Central memory CD8-positive, alpha-beta T cell (primary cell): ENCODE data around the gene KIF17.
A peak's percentile ranks its signal among the peaks of the same experiment; 100 is the strongest.

Source experiments
- ATAC-seq: fragments of 150-1000 bp; cut with Tn5 transposase; replicated peaks from 2 replicates; pipeline ENCODE4 v1.10.0; 2022; ENCODE audit warnings: mild to moderate bottlenecking, moderate FRiP score, moderate number of reproducible peaks; ENCODE audit not compliant: poor library complexity, severe bottlenecking; ENCODE audit errors: extremely low read depth
- DNase-seq, 2 donors: peaks; one replicate each; pipeline ENCODE4 v3.0.0; 2021; ENCODE audit warnings: low spot score in 2 of 2
- H3K27ac Mint-ChIP-seq: one replicate; pipeline ENCODE4 v1.8.0; 2022; ENCODE audit warnings: low read depth, mild to moderate bottlenecking, moderate library complexity, mixed read lengths
- H3K27me3 Mint-ChIP-seq: one replicate; pipeline ENCODE4 v1.8.0; 2022; ENCODE audit warnings: mixed read lengths
- H3K36me3 Mint-ChIP-seq: one replicate; pipeline ENCODE4 v1.8.0; 2022; ENCODE audit warnings: mild to moderate bottlenecking, moderate library complexity, mixed read lengths; ENCODE audit not compliant: insufficient read depth
- H3K4me1 Mint-ChIP-seq: one replicate; pipeline ENCODE4 v1.8.0; 2022; ENCODE audit warnings: mixed read lengths
- H3K4me3 Mint-ChIP-seq: one replicate; pipeline ENCODE4 v1.8.0; 2022; ENCODE audit warnings: mild to moderate bottlenecking, moderate library complexity, mixed read lengths
- H3K9me3 Mint-ChIP-seq: one replicate; pipeline ENCODE4 v1.8.0; 2022; ENCODE audit warnings: mixed read lengths

KIF17 gene

DNA sequence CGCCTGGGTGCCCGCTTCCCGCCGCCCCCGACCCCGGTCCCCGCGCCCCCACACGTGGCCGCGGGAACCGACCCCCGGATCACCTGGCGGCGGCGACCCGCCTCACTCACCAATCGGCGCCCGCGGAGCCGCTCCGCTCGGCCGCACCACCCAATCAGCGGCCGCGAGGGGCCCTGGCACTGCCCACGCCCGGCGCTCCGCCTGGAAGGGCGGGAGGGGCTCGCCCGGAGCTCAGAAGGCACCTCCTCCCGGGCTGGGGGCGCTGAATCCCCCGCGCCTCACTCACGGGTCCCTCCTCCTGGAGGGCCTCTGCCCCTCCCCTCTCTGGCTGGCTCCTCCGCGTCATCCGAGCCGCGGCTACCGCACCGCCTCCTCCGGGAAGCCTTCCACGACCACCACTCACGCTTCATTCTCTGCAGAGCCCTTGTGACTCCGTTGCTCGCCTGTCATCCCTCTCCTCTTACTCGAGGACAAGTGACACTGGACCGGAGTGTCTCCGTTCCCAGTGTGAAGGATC, 14.3 kb upstream of the KIF17 start:
- DNase-seq: no peak

DNA sequence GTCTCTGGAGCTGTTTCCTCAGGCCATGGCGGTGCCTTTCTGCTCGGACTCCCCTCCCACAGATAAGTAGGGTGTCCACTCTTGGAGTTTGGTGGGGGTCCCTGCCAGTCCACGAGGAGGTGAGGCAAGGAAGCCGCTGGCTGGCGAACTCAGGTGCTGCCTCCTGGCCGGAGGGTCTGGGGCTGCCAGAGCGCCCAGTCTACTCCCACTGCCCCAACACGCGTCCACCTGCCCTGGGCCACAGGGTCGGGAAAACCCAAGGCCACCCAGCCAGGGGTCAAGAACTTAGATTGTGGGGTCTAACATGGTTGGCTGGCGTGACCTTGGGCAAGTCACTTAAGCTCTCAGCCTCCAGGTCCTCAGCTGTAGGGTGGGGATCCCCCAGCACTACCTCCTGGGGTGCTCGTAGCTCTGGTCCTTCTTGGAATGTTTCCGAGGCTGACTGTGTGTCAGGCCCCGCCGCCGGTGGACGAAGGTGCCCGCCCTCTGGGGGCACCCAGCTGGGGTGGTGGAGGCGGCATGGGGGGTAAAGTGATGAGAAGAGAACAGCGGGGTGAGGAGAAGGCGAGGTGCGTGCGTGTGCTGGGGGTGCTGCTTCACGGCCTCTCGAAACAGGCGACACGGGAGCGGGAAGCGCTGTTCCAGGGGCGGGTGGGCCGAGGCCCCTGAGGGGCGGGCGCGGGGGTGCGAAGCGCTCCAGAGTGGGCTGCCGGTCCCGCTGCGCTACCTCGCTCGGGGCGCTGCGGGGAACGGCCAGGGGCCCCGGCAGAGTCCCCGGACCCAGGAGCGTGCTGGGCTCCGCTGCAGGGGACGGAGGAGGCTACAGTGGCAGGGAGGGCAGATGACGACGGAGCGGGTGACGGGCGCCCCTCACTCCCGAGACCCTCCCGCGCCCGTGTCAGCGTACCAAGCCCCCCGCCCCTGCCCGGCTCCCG, 13.5 kb upstream of the KIF17 start:
- peaks cover 34% of the 10 kb centered on the region for H3K4me1 Mint-ChIP-seq
- peaks cover 2% of the 10 kb centered on the region for H3K36me3 Mint-ChIP-seq
- no peak for DNase-seq
- H3K27me3 Mint-ChIP-seq: peaks cover 39% of the 10 kb centered on the region
- H3K4me3 Mint-ChIP-seq: peak overlapping the region; percentile 85
- H3K27ac Mint-ChIP-seq: peak overlapping the region; percentile 32
- ATAC-seq: peak; percentile 25
- no peaks in the 10 kb centered on the region for H3K9me3 Mint-ChIP-seq

More for the DNA sequence above, 14.3 kb upstream of the KIF17 start:
- peaks cover 39% of the 10 kb centered on the region for H3K27me3 Mint-ChIP-seq
- H3K4me3 Mint-ChIP-seq: peak overlapping the region; percentile 85
- peak; percentile 57 for ATAC-seq
- peaks cover 34% of the 10 kb centered on the region for H3K4me1 Mint-ChIP-seq
- H3K36me3 Mint-ChIP-seq: peaks cover 2% of the 10 kb centered on the region
- no peaks in the 10 kb centered on the region for H3K9me3 Mint-ChIP-seq
- H3K27ac Mint-ChIP-seq: peak overlapping the region; percentile 86

DNA sequence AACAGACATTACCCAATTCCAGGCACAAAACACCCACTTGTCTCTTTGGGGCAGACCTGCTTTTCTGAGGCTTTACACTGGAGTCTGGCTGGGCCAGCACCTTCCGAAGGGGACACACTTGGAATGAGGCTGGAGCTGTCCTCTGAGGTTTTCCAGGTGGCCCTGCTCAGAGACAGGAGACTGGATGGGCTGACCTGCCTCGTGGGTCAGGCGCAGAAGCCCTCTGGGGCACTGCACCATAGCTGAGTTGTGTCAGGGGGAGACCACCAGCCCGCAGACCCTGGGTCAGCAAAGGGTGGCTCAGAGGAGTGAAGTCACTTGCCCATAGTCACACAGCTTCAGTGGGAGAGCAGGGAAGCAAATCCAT, 12.9 kb upstream of the KIF17 start:
- no peaks in the 10 kb centered on the region for H3K9me3 Mint-ChIP-seq
- H3K36me3 Mint-ChIP-seq: peaks cover 2% of the 10 kb centered on the region
- no peak for DNase-seq
- H3K27me3 Mint-ChIP-seq: peaks cover 39% of the 10 kb centered on the region
- H3K4me1 Mint-ChIP-seq: peaks cover 34% of the 10 kb centered on the region
- no peak for ATAC-seq
- H3K27ac Mint-ChIP-seq: no peak overlapping the region
- H3K4me3 Mint-ChIP-seq: peak overlapping the region; percentile 85

DNA sequence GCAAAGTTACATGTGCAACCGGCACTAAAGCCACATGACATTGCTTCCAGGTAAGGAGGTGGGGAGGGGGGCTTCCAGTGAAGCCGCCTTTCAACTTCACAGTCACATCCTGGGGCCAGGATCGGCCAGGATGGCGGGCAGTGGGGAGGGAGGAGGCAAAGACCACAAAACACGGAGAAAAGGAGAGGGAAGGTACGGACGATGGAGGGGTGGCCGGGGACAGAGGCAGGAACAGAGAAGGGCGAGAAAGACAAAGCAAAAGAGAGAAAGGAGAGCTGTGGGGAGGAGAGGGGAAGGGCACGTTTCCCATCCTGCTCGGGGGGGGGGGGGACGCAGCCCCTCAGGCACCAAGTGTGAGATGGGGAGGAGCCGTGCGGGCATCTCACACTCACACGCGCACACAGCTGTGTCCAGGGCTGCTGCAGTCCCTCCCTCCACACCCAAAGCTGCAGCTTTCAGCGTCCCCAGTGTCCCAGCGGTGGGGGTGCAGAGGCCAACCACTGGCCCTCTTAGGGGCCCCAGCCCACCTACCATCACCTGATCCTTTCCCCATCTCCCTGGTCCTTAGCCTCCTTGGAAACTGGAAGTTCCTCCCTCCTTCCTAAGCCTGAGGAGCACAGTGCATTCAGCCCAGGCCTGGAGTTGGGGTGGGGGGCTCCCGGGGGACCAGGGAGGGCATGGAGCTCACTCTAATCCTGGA, 12.3 kb upstream of the KIF17 start:
- Mint-ChIP-seq H3K9me3 (no peaks in the 10 kb centered on the region), H3K36me3 (peaks cover 2% of the 10 kb centered on the region), H3K27ac (no peak overlapping the region), H3K4me1 (peaks cover 34% of the 10 kb centered on the region), H3K4me3 (peak overlapping the region; percentile 85), H3K27me3 (peaks cover 39% of the 10 kb centered on the region)
- ATAC-seq: no peak
- no peak for DNase-seq

DNA sequence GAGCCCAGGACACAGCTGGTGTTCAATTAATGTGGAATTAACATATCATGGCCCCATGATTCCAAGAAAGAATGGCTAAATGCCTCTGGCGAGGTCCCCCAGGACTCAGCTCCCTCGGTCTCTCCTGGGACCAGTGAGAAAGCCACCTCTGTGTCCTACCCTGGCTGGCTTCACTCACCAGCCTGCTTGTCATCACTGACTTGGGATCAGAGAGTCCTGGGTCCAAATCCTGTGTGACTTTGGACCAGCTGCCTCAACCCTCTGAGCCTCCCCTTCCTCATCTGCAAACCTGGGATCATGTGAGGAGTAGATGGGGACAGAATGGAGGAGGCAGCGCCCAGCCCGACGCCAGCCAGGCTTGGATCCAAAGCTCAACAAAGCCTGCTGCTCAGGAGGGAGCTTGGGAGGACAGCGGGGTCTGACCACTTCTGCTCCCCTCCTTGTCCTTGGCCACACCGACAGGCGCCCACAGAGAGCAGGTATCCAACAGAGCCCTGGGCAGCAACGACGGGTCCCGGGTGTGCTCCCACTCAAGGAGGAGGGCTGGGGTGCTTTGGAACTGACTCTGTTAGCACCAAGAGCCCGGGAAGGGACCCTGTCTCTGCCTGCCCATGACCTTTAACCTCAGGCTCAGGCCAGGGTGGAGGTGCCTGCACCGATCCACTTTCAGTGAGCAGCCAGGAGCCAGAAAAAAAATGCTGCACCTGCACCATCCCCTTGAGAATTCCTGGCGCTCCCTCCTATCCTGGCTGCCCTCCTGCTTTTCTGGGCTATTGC, 11.5 kb upstream of the KIF17 start:
- Mint-ChIP-seq H3K4me3 (peak overlapping the region; percentile 33), H3K27me3 (peaks cover 39% of the 10 kb centered on the region), H3K9me3 (no peaks in the 10 kb centered on the region), H3K4me1 (peaks cover 34% of the 10 kb centered on the region), H3K27ac (no peak overlapping the region), H3K36me3 (peaks cover 2% of the 10 kb centered on the region)
- DNase-seq (no peak), ATAC-seq (no peak)

DNA sequence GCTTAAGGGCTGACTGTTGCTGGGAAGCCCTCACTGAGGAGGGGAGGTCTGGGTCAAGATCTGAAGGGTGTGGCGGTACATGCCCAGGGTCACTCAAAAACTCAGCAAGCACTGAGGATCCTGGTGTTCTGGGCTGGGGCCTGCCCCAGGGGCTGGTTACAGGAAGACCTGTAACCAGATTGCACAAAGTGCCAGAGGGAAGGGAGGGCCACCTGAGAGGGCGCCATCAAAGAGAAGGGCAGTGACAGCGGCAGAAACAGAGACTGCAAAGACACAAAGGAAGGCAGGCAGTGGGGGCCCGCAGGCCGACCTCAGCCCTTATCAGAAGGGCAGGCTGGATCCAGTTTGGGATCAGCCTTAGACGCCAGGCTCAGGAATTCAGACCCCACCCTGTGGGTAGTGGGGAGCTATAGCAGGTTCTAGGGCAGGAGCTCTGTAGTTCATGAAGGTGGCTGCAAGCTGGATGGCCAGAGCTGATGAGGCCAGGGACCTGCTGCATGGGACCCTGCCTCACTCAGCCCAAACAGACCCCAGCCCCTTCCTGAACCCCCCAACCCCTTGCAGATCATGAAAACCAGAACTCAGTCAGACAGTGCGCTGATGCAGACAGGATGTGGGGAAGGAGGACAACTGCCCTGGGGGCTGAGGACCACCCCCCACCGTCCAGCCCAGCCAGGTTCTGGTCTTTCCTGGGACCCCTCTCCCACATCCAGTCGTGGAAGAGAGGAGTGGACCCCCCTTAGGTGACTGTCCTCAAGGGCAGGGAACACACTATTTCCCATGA, 10.8 kb upstream of the KIF17 start:
- no peak overlapping the region for H3K27ac Mint-ChIP-seq
- ATAC-seq (no peak), DNase-seq (no peak)
- H3K27me3 Mint-ChIP-seq: peaks cover 39% of the 10 kb centered on the region
- H3K36me3 Mint-ChIP-seq: peaks cover 2% of the 10 kb centered on the region
- no peaks in the 10 kb centered on the region for H3K9me3 Mint-ChIP-seq
- peaks cover 34% of the 10 kb centered on the region for H3K4me1 Mint-ChIP-seq
- no peak overlapping the region for H3K4me3 Mint-ChIP-seq

DNA sequence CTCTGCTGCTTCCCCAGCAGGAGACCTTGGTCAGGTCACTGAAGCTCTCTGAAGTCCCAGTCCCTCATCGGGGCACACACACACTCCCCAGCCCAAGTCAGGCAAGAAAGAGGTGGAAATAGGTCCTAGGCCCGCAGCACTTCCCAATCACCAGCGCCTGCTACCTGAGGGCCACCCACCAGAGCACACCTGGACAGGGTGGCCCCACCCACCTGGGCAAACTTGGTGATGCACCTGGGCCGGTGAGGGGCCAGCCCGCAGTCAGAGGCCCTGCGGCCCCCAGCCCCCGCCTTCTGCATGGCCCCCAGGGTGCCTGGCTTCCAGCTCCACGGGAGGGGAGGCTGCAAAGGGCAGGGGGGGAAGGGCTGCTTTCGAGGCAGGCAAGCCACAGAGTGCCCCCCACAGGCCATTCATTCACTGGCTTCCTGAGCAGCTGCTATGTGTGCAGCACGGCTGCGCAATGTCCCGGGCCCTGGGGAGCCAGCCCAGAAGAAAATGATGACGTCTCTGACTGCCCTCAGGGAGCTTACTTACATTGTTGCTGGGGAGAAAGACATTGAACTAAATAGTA, 10.0 kb upstream of the KIF17 start:
- H3K4me1 Mint-ChIP-seq: peaks cover 27% of the 10 kb centered on the region
- H3K27me3 Mint-ChIP-seq: peaks cover 39% of the 10 kb centered on the region
- ATAC-seq (no peak), DNase-seq (no peak)
- peaks cover 2% of the 10 kb centered on the region for H3K36me3 Mint-ChIP-seq
- no peaks in the 10 kb centered on the region for H3K9me3 Mint-ChIP-seq
- H3K27ac Mint-ChIP-seq: no peak overlapping the region
- no peak overlapping the region for H3K4me3 Mint-ChIP-seq

DNA sequence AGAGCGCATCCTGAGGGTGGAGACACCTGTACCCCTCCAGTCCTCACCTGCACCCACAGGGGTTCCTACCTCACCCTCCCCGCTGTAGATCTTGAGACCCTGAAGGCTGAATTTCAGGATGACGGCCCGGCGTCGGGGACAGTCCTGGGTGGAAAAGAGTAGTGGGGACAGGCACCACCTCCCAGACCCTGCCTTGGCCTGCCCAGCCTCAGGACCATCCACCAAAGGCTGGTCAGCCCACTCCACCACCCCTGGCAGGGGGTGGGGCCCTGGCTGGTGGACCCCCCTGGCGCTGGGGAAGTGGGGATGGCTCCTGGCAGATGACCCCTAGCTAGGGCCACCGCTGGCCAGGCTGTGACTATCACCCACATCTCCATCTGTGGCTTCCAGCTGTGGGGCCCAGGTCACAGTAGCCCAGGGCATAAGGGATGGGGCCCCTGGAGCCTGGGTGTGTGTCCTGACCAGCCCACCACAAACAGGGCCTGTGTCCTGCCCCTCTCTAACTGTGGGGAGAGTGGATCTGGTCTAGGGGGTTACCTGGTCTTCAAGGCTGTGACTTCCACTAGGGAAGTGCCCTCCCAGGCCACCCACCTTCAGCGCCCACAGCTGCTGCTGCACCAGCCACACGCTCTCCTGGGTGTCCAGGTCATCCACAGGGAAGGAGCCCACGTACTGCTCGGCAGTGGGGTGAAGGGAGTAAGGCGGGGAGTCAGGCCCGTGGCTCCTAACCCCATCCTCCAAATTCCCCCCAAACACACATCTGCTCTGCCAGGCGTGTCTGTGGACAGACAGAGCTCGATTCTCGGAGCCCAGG, 9.3 kb upstream of the KIF17 start:
- H3K36me3 Mint-ChIP-seq: peaks cover 2% of the 10 kb centered on the region
- H3K9me3 Mint-ChIP-seq: no peaks in the 10 kb centered on the region
- H3K4me1 Mint-ChIP-seq: peaks cover 20% of the 10 kb centered on the region
- DNase-seq: no peak
- no peak overlapping the region for H3K4me3 Mint-ChIP-seq
- ATAC-seq: no peak
- no peak overlapping the region for H3K27ac Mint-ChIP-seq
- H3K27me3 Mint-ChIP-seq: peaks cover 39% of the 10 kb centered on the region

DNA sequence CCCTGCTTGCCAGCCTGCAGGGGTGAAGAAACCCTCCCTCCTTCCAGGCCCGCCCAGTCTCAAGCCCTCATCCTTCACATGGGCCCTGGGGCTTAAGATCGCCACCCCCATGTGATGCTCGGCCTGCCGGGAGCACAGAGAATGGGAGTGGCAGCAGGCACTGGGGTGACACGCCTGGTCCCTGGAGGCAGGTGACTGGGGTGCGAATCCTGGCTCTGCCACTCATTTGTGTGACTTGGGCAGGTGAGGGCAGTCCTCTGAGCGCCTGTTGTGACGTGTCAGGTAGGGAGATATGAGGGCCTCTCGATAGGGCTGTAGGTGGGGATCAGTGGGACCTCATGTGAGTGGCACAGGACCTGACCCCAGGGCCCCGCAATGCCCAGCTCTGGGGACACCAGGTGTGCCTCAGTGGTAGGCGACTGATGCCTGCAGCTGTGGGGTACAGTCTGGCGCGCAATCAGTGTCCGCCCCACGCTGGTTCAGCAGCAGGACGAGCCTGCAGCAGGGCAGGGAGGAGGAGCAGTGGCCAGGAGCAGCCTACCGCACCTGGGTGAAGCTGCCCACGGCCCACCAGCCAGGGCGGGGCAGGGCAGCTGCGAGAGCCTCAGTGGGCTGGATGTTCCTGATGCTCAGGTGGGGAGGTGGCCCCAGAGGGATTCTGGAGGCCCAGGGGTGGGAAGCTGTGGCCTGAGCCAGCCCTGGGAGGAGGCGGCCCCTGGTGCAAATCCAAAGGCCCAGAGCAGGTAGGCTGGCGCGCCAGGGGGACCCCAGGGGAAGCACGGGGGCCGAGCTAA, 8.5 kb upstream of the KIF17 start:
- Mint-ChIP-seq H3K4me1 (peaks cover 18% of the 10 kb centered on the region), H3K4me3 (no peak overlapping the region), H3K27me3 (peaks cover 37% of the 10 kb centered on the region), H3K9me3 (no peaks in the 10 kb centered on the region), H3K36me3 (peaks cover 2% of the 10 kb centered on the region), H3K27ac (no peak overlapping the region)
- no peak for ATAC-seq
- DNase-seq: no peak

DNA sequence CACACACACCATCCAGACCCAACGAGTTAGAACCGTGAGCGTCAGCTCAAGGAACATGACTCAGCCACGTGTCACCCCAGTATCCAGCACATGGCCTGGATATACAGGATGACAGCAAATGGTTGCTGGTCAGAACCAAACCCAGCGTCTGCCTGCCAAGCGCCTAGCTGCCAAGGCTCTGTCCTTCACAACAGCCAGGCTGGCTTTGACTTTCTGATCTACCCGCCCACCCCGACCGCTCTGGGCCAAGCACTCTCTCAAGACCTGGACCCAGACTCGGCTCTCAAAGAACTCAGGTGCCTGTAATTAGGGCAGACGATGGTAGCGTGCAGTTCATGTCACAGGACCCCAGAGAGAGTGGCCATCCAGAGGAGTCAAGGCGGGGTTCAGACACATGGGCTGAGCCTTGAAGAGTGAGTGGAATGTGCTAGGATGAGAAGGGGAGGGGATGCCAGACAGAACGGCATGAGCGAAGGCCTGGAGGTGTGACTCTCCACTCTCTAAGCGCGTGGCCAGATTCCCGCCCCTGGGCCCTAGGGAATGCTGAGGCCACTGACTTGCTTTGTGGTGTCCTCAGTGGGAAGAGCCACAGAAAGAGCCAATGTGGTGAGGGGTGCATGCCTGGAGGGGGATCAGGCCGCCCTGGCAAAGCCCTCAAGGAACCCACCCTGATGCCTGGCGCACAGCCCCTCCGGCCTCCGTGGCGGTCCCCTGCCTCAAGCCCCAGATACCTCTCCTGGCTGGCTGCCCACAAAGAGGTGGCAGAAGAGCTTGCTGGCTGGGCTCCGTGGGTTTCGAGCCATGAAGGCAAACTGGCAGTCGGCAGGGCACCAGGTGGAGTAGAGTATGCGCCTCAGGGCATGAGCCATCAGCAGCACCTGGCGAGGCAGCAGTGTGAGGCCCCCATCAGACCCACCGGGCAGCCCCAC, 7.6 kb upstream of the KIF17 start:
- no peak for DNase-seq
- Mint-ChIP-seq H3K4me3 (no peak overlapping the region), H3K27ac (no peak overlapping the region), H3K36me3 (peaks cover 2% of the 10 kb centered on the region), H3K27me3 (peaks cover 29% of the 10 kb centered on the region), H3K9me3 (no peaks in the 10 kb centered on the region), H3K4me1 (peaks cover 14% of the 10 kb centered on the region)
- no peak for ATAC-seq
